ENCODE data around the gene DCST2. TPM values are rescaled to one million over a fixed set of nuclear protein-coding genes. Genes with fewer than 3 reads are reported as not detected.
"Not testable (repeated sequence)": the region's sequence is repeated elsewhere in the genome, so short reads cannot be mapped to it uniquely, and the experiment has no call there.

Gene DCST2
- total RNA-seq, 1 experiment from 2014 or later = not detected

- no peak for DNase-seq (ENCODE audit: low read depth)
- in situ Hi-C loops (cut with HindIII; ENCODE audit: low pct_unique_long_range_greater_than_20kb, low sequenced_read_pairs) = no loop called here
Observed at GRCh38 chr1:155005076-155006011, 28.2 kb downstream of the DCST2 start.

GRCh38 chr1:155004352-155005075, 29.1 kb downstream of the DCST2 start:
- no peak for DNase-seq (ENCODE audit: low read depth)
- in situ Hi-C loops (cut with HindIII; ENCODE audit: low pct_unique_long_range_greater_than_20kb, low sequenced_read_pairs) = no loop called here

GRCh38 chr1:155003766-155004351, 29.7 kb downstream of the DCST2 start:
- in situ Hi-C loops (cut with HindIII; ENCODE audit: low pct_unique_long_range_greater_than_20kb, low sequenced_read_pairs) = no loop called here
- DNase-seq (ENCODE audit: low read depth) = peak; percentile 26

GRCh38 chr1:155003227-155003765, 30.3 kb downstream of the DCST2 start:
- in situ Hi-C loops (cut with HindIII; ENCODE audit: low pct_unique_long_range_greater_than_20kb, low sequenced_read_pairs) = no loop called here
- DNase-seq (ENCODE audit: low read depth) = peak; percentile 27

- peak; percentile 32 for DNase-seq (ENCODE audit: low read depth)
- in situ Hi-C loops (cut with HindIII; ENCODE audit: low pct_unique_long_range_greater_than_20kb, low sequenced_read_pairs) = no loop called here
Observed at GRCh38 chr1:155002464-155003226, 30.9 kb downstream of the DCST2 start, which contains the start of gene ZBTB7B. Gene ZBTB7B, plus strand, starts transcription at chr1:155002802. Its CDS starts 11,859 bp downstream, at chr1:155014661.

- peak; percentile 93 for DNase-seq (ENCODE audit: low read depth)
- in situ Hi-C loops (cut with HindIII; ENCODE audit: low pct_unique_long_range_greater_than_20kb, low sequenced_read_pairs) = no loop called here
Observed at GRCh38 chr1:155001675-155002463, 31.7 kb downstream of the DCST2 start.

GRCh38 chr1:155001425-155001674, 32.2 kb downstream of the DCST2 start:
- no peak for DNase-seq (ENCODE audit: low read depth)
- in situ Hi-C loops (cut with HindIII; ENCODE audit: low pct_unique_long_range_greater_than_20kb, low sequenced_read_pairs) = no loop called here

- in situ Hi-C loops (cut with HindIII; ENCODE audit: low pct_unique_long_range_greater_than_20kb, low sequenced_read_pairs) = no loop called here
- peak; percentile 94 for DNase-seq (ENCODE audit: low read depth)
Observed at GRCh38 chr1:155000726-155001424, 32.7 kb downstream of the DCST2 start.

GRCh38 chr1:155000411-155000725, 33.2 kb downstream of the DCST2 start:
- no peak for DNase-seq (ENCODE audit: low read depth)
- in situ Hi-C loops (cut with HindIII; ENCODE audit: low pct_unique_long_range_greater_than_20kb, low sequenced_read_pairs) = no loop called here

- no peak for DNase-seq (ENCODE audit: low read depth)
- in situ Hi-C loops (cut with HindIII; ENCODE audit: low pct_unique_long_range_greater_than_20kb, low sequenced_read_pairs) = no loop called here
Observed at GRCh38 chr1:154999571-155000410, 33.8 kb downstream of the DCST2 start.

GRCh38 chr1:154998818-154999570, 34.6 kb downstream of the DCST2 start:
- no peak for DNase-seq (ENCODE audit: low read depth)
- in situ Hi-C loops (cut with HindIII; ENCODE audit: low pct_unique_long_range_greater_than_20kb, low sequenced_read_pairs) = no loop called here

GRCh38 chr1:154998201-154998780, 35.3 kb downstream of the DCST2 start:
- no peak for DNase-seq (ENCODE audit: low read depth)
- in situ Hi-C loops (cut with HindIII; ENCODE audit: low pct_unique_long_range_greater_than_20kb, low sequenced_read_pairs) = no loop called here

GRCh38 chr1:154996966-154997701, 36.4 kb downstream of the DCST2 start:
- no peak for DNase-seq (ENCODE audit: low read depth)
- in situ Hi-C loops (cut with HindIII; ENCODE audit: low pct_unique_long_range_greater_than_20kb, low sequenced_read_pairs) = no loop called here

GRCh38 chr1:154995301-154995983, 38.1 kb downstream of the DCST2 start:
- peak; percentile 67 for DNase-seq (ENCODE audit: low read depth)
- in situ Hi-C loops (cut with HindIII; ENCODE audit: low pct_unique_long_range_greater_than_20kb, low sequenced_read_pairs) = not testable (repeated sequence)

Data from Caki2 (cell line).